Middle frontal gyrus (tissue), 1 donor: ENCODE results near the gene CST4.
"Not testable (repeated sequence)": the region's sequence is repeated elsewhere in the genome, so short reads cannot be mapped to it uniquely, and the experiment has no call there.

Experiments used
- DNase-seq: peaks from one replicate; pipeline ENCODE4 v3.0.0-alpha.2; 2015; ENCODE audit warnings: low spot score; ENCODE audit errors: extremely low spot score

Gene CST4

GRCh38 chr20:23689399-23689690, 507 bp upstream of the CST4 start:
- DNase-seq = no peak

DNA sequence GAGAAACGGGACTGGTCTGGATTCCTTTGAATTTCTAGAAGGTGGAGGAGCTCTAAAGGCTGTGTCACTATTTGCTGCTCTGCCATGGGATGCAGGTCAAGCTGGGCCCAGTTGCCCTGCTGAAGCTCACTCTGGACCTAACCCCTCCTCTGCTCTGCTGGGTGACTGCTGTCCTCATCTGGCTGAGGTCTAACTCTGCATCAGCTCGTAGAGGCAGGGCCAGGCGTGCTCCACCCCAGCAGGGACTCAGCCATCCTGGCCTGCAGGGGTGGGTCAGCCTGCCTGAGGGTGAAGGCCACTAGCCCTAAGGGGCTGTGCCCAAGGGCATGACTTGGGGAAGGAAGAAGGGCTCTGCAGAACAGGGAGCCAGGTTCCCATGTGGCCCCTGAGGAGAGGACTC, 852 bp downstream of the CST4 start:
- DNase-seq = no peak

GRCh38 chr20:23686046-23686750, 2.6 kb downstream of the CST4 start:
- DNase-seq = no peak

DNA sequence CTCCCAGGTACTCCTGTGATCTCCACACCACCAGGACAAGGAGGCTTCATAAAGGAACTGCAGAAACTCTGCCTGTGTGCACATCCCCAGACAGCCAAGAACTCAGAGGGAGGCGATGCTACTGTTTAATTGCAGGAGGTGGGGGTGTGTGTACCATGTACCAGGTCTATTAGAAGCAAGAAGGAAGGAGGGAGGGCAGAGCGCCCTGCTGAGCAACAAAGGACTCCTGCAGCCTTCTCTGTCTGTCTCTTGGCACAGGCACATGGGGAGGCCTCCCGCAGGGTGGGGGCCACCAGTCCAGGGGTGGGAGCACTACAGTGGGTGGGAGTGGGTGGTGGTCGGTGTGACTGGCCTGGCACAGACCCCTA, 3.3 kb downstream of the CST4 start:
- not testable (repeated sequence) for DNase-seq

DNA sequence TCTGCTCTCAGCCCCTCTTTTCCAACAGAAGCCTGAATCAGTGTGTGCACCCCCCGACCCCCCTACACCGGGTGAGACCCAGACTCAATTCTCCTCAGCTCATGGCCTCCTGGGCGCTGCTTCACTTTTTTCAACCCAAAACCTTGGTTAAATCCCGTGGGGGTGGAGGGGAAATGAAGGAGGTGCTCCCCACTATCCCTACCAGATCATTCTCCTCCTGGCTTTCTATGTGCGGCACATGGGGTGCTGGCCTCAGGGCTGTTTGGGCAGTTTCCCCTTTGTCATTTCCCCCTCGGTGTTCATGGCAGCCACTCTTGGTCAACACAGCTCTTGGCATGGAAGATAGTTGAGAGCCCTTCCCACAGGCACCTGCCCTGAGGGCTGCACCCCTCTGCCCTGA, 4.6 kb downstream of the CST4 start:
- DNase-seq = no peak

- DNase-seq = no peak
Measured at GRCh38 chr20:23683807-23684206, 5.0 kb downstream of the CST4 start.

- no peak for DNase-seq
Measured at GRCh38 chr20:23683281-23683680, 5.6 kb downstream of the CST4 start.

GRCh38 chr20:23680146-23680545, 8.7 kb downstream of the CST4 start:
- no peak for DNase-seq

GRCh38 chr20:23679133-23680092, 9.4 kb downstream of the CST4 start:
- no peak for DNase-seq

GRCh38 chr20:23673209-23673608, 15.6 kb downstream of the CST4 start:
- no peak for DNase-seq

DNA sequence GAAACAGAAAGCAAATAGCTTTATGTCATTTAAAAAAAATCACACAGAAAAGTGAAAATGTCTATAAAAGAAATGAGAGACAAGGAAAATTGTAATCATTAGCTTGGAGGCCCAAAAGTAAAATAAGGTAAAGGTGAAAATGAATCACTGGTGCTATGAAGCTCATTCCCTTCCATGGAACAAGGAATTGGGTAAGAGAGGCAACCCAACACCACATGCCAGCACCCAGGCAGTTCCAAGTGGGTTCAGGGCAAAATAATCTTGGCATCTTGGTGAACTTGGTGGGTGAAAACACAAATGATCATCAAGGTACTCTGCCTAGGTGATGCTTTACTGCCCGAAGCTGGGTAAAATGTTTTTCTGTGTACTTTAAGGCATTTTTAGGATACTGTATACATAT, 16.7 kb downstream of the CST4 start:
- no peak for DNase-seq

DNA sequence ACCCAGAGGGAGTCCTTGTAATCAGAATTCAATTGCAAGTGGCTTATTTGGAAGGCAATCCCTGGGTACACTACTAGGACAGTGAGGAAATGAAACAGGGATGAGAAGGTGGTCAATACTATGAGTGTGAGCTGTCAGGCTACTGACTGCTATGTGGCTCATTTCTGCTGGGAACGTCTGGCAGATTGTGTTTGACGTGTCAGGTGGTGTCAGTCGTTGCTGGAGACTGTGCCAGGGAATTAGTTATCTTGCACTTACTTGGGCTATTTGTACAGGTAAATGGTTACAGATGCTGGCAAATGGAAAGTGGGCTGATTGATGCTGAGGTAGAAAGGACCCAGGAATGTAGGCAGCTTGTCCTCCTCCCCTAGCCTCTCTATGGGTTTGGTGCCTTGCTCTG, 17.4 kb downstream of the CST4 start:
- no peak for DNase-seq

DNA sequence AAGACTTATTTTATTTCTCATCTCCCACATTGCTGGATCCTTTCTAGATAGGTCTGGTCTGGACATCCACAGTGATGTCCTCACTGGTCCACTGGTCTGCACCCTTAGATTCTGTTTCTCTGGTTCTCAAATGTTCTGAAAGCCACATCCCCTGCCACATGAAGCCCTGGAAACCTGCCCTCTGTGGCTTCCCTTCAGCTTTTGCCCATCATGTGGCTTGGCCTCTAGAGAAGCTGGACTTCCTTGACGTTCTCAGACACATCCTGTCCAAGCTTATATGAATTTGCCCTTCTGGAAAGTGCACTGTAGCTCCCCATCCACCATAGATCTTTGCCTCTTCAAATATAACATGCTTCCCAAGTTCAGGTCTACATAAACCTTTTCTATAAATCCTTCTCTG, 18.5 kb downstream of the CST4 start:
- no peak for DNase-seq

DNA sequence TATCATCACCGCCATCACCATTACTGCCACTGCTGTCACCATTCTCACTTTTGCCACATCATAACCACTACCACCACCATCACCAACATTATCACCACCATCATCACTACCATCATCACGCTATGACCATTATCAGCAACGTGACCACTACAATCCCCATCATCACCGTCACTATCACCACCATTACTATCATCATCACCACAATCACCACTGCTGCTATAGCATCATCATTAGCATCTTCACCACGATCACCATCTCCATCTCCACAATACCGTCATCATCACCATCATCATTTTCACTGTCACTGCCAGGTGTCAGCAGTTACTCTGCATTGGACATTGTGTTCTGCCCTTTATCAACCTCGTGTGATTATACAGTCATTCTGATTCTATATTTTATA, 19.0 kb downstream of the CST4 start:
- no peak for DNase-seq

DNA sequence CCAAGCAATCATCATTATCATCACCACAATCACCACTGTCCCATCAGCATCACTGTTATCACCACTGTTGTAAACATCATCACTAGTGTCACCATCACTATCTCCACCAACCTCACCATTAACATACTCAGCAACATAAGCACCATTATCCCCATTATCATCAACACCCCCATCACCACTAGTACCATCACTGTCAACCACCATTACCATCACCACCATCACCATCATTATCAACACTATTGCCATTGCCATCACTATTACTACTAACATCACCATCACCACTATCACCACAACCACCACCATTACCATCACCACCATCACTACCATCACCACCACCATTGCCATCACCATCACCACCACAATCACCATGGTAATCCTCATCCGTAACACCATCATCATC, 19.5 kb downstream of the CST4 start:
- DNase-seq = no peak

DNA sequence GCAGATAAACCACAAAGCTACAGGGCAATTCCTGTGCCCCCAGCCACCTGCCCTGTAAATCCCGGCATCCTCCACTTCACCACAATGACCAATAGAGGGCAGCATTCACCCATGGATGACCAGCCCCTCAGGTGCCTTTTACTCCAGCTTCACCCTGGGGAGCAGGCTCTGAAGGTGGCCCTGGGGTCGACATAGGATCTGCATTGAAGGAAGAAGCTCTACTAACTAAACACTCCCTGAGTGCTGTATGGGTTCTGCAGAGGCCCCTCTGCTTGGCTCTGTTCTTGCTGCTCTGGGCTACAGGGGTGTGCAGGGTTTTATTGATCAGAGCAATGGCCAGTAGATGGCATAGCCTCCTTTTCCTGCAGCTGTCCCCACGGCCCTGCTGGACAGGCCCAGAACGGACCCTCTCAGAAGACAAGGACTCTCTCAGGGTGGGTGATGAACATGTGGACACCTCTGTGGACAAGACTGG, 20.3 kb downstream of the CST4 start:
- DNase-seq = no peak

DNA sequence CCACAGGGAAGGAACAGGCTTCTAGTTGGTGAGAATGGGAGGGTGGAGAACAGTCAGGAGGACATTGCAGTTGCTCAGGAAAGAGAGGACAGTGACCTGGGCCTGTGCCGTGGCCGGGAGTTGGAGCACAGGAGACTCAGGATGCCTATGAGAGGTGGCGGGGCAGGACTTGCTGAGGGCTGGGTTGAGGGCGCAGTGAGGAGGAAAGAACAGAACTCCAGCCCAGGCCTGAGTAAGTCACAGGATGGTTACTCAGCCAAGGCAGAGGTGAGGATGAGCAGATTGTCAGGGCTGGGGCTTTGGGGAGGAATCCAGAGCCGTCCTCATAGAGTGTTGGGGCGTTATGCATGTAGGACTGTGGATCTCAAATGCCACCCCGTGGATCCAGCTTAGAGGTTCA, 21.2 kb downstream of the CST4 start:
- no peak for DNase-seq

DNA sequence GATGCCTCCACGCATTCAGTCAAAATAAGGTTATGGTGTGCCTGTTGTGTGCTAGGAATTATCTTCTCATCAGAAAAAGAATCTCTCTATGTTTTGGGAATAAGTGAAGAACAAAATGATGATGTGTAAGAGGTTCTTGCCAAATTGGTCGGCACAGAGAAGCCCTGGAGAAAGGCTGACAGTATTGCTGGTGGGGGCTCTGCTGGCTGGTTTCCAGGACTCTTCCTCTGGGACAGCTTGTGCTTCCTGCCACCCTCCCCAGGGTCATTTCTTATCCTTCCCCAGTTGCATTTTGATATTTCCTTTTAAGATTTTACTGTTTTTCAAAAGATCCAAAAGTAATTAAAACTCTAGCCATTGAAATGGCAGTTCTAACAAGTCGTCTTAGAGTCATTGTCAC, 22.1 kb downstream of the CST4 start:
- DNase-seq = no peak

GRCh38 chr20:23666189-23666588, 22.6 kb downstream of the CST4 start:
- DNase-seq = no peak

DNA sequence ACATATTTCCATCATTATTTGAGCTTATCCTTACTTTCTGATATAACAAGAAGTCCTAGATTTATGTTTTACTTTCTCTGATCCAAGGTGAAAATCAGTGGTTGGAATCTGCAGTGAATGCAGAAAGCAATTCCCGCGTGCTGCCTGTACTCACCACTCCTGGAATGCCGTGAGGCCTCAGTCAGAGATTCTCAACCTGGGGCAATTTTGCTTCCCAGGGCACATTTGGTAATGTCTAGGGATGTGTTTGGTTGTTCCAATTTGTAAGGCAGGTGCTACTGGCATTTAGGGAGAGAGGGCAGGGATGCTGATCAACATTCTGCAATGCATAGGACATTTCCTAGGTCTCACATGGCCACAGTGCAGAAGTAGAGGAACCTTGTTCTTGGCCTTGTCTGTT, 23.9 kb downstream of the CST4 start:
- no peak for DNase-seq

GRCh38 chr20:23664046-23664445, 24.8 kb downstream of the CST4 start:
- not testable (repeated sequence) for DNase-seq

- no peak for DNase-seq
Measured at GRCh38 chr20:23663180-23663579, 25.7 kb downstream of the CST4 start.
